Endothelial cell of umbilical vein (primary cell): ENCODE data around the gene ANO4. TPM values are rescaled to one million over a fixed set of nuclear protein-coding genes. Genes with fewer than 3 reads are reported as not detected.

Experiments used
- BruUV-seq: library from RNA; stranded (reverse); fragments of 400-500 nt; replicated peaks from 2 replicates; lab custom pipeline; 2021; lab: Mats Ljungman, UMichigan
- CTCF ChIA-PET: fragments of 300-600, 350-600 bp; sonication (Branson Sonifier 250); formaldehyde crosslinking; loops from one replicate; lab custom pipeline; 2021; ENCODE audit warnings: antibody characterized with exemption, inconsistent platforms; lab: Charles Lee
- POLR2A ChIA-PET: fragments of 300-600, 350-600 bp; sonication (Branson Sonifier 250); formaldehyde crosslinking; loops from one replicate; lab custom pipeline; 2021; ENCODE audit warnings: antibody characterized with exemption, inconsistent platforms; lab: Charles Lee
- DNase-seq: peaks from one replicate; pipeline ENCODE4 v3.0.0-alpha.2; 2011; ENCODE audit warnings: low read depth, low spot score
- FAIRE-seq: peaks from 2 replicates; lab custom pipeline; 2011; peaks lifted over from hg19 to GRCh38; lab: Jason Lieb, UNC
- H2AFZ ChIP-seq: 2 replicates; pipeline ENCODE4 v1.6.0; 2012; ENCODE audit warnings: low read depth, low read length, control low read depth, inconsistent platforms
- H3K27ac ChIP-seq: 2 replicates; pipeline ENCODE4 v1.5.1; 2011; ENCODE audit warnings: low read depth, mild to moderate bottlenecking, control low read depth, low read length, moderate library complexity; ENCODE audit not compliant: insufficient read depth
- H3K27me3 ChIP-seq, 2 experiments: 2 replicates each; pipeline versions ENCODE4 v1.6.0 to v1.6.1; 2011; ENCODE audit warnings: low read length in 2 of 2, mixed read lengths in 1 of 2; ENCODE audit not compliant: control insufficient read depth in 2 of 2, insufficient read depth in 2 of 2
- H3K36me3 ChIP-seq, 2 experiments: 2 replicates in 1 of 2; 3 replicates in 1 of 2; pipeline ENCODE4 v1.5.1; 2011; ENCODE audit warnings: low read length in 2 of 2, mild to moderate bottlenecking in 1 of 2, moderate library complexity in 1 of 2; ENCODE audit not compliant: control insufficient read depth in 2 of 2, insufficient read depth in 2 of 2; ENCODE audit errors: extremely low read depth in 1 of 2
- H3K4me1 ChIP-seq: 3 replicates; pipeline ENCODE4 v1.5.1; 2011; ENCODE audit warnings: mild to moderate bottlenecking, low read length; ENCODE audit not compliant: control insufficient read depth, insufficient read depth; ENCODE audit errors: extremely low read depth
- H3K4me2 ChIP-seq: 2 replicates; pipeline ENCODE4 v1.6.1; 2011; ENCODE audit warnings: low read length, control low read depth, mixed read lengths; ENCODE audit not compliant: insufficient read depth
- H3K4me3 ChIP-seq, 3 experiments: fragments of 200-600 bp in 1 of 3; sonication (generic), shearing (Covaris generic) in 1 of 3; replicated peaks in 1 of 3; 2 replicates each; pipeline ENCODE4 v1.5.1; 2011 to 2016; ENCODE audit warnings: control low read depth in 3 of 3, low read length in 3 of 3, mild to moderate bottlenecking in 2 of 3, inconsistent platforms in 1 of 3, low read depth in 1 of 3, moderate library complexity in 1 of 3; ENCODE audit not compliant: insufficient read depth in 1 of 3
- H3K79me2 ChIP-seq: 2 replicates; pipeline ENCODE4 v1.6.0; 2012; ENCODE audit warnings: low read length, inconsistent platforms; ENCODE audit not compliant: control insufficient read depth, insufficient read depth
- H3K9ac ChIP-seq: replicated peaks from 2 replicates; pipeline ENCODE3; 2011; ENCODE audit warnings: low read length, control low read depth; ENCODE audit not compliant: insufficient read depth; ENCODE audit errors: extremely low read depth
- H3K9me1 ChIP-seq: replicated peaks from 3 replicates; pipeline ENCODE4 v1.6.0; 2011; ENCODE audit warnings: mild to moderate bottlenecking, low read length; ENCODE audit not compliant: control insufficient read depth, insufficient read depth; ENCODE audit errors: extremely low read depth
- H3K9me3 ChIP-seq: replicated peaks from 2 replicates; pipeline ENCODE4 v1.5.1; 2012; ENCODE audit warnings: low read length, inconsistent platforms; ENCODE audit not compliant: control insufficient read depth, insufficient read depth
- H4K20me1 ChIP-seq: replicated peaks from 2 replicates; pipeline ENCODE3; 2011; ENCODE audit warnings: mild to moderate bottlenecking, low read length; ENCODE audit not compliant: control insufficient read depth, insufficient read depth; ENCODE audit errors: extremely low read depth
- EZH2 ChIP-seq: IDR thresholded peaks from 2 replicates; pipeline ENCODE4 v1.6.1; 2012; ENCODE audit warnings: borderline replicate concordance, low read depth, mild to moderate bottlenecking, moderate library complexity, low read length, inconsistent platforms; ENCODE audit not compliant: severe bottlenecking
- FOS ChIP-seq: IDR thresholded peaks from 2 replicates; pipeline ENCODE4 v1.6.1; 2011; ENCODE audit warnings: mild to moderate bottlenecking, low read length, moderate library complexity, borderline replicate concordance; ENCODE audit not compliant: insufficient read depth
- GATA2 ChIP-seq: IDR thresholded peaks from 2 replicates; pipeline ENCODE4 v1.7.0; 2011; ENCODE audit warnings: low read depth, mild to moderate bottlenecking, moderate library complexity, mixed read lengths, low read length; ENCODE audit not compliant: insufficient read length, insufficient read depth
- JUN ChIP-seq: IDR thresholded peaks from 2 replicates; pipeline ENCODE4 v1.6.1; 2011; ENCODE audit warnings: borderline replicate concordance, low read depth; ENCODE audit not compliant: insufficient read length, insufficient read depth
- MYC ChIP-seq: IDR thresholded peaks from one replicate; pipeline ENCODE4 v1.6.1; 2011; ENCODE audit warnings: mild to moderate bottlenecking, low read depth, low read length
- POLR2A ChIP-seq: IDR thresholded peaks from 2 replicates; pipeline ENCODE4 v1.6.1; 2012; ENCODE audit warnings: low read depth, mild to moderate bottlenecking, control low read depth, low read length
- POLR2AphosphoS5 ChIP-seq: IDR thresholded peaks from 2 replicates; pipeline ENCODE4 v1.6.1; 2012; ENCODE audit warnings: low read depth, mild to moderate bottlenecking, control low read depth, low read length, moderate library complexity; ENCODE audit not compliant: insufficient read depth
- dilution Hi-C: fragments of 300-500 bp; cut with MboI; formaldehyde crosslinking; loops from one replicate; pipeline ENCODE4 v1.15.0; 2019; ENCODE audit warnings: low sequenced_read_pairs; ENCODE audit not compliant: extremely low pct_ligation_motif_present
- intact Hi-C: fragments of 100-400 bp; cut with micrococcal nuclease; formaldehyde crosslinking; loops from one replicate; pipeline ENCODE4 v1.10.0; 2022
- polyA plus RNA-seq, 4 experiments: library from polyadenylated mRNA; depleted of rRNA in 3 of 4; stranded (reverse) in 3 of 4; unstranded in 1 of 4; fragments of >200 nt; gene quantifications; 2 replicates each; pipeline versions ENCODE4 v1.2.1 to v1.2.3, GENCODE V29; 2011 to 2012; ENCODE audit warnings: missing spikeins in 1 of 4
- total RNA-seq: library from RNA; stranded (reverse); gene quantifications from 2 replicates; pipeline ENCODE4 v1.2.3, GENCODE V29; 2021
- TF ChIP-seq, protein P1 (sequence below), 2 donors: IDR thresholded peaks; 1 replicate in 1 of 2; 2 replicates in 1 of 2; pipeline ENCODE4 v1.5.1; 2011; ENCODE audit warnings: low read length in 2 of 2, mild to moderate bottlenecking in 2 of 2, moderate library complexity in 2 of 2, control low read depth in 1 of 2, inconsistent platforms in 1 of 2, low read depth in 1 of 2; ENCODE audit not compliant: insufficient read depth in 1 of 2; ENCODE audit errors: extremely low read depth in 1 of 2
- TF ChIP-seq, protein P2 (sequence below): IDR thresholded peaks from 2 replicates; pipeline ENCODE4 v1.6.1; 2011; ENCODE audit not compliant: insufficient read depth, insufficient read length

Gene ANO4
- total and polyA plus RNA-seq, 2 donors (not counting 3 experiments of a cell fraction or from before 2014, with no cell fraction given), result 0.25 TPM; not detected in 1

DNA sequence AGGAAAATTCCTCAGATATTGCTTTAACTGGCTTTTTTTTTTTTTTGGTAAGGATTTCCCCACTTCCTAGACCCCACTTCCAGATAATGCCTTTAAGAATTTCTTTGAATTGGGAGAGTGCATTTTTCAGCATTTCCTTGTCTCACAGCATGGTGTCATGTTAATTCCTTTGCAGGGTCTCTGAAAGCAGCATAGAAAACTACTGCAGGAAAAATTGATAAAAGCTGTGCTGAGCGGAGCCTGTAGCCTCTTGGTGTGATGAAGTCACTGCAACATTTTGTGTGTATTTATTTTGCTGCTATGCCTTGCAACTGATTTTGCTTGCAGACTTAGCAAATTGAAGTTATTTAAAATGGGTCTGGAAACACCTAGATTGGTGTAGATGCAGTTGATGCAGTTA lies 2.7 kb downstream of the ANO4 start:
- TF ChIP-seq FOS (no peak), EZH2 (no peak), MYC (no peak), JUN (no peak), POLR2AphosphoS5 (no peak), GATA2 (no peak), POLR2A (no peak)
- TF ChIP-seq, protein P1, sequence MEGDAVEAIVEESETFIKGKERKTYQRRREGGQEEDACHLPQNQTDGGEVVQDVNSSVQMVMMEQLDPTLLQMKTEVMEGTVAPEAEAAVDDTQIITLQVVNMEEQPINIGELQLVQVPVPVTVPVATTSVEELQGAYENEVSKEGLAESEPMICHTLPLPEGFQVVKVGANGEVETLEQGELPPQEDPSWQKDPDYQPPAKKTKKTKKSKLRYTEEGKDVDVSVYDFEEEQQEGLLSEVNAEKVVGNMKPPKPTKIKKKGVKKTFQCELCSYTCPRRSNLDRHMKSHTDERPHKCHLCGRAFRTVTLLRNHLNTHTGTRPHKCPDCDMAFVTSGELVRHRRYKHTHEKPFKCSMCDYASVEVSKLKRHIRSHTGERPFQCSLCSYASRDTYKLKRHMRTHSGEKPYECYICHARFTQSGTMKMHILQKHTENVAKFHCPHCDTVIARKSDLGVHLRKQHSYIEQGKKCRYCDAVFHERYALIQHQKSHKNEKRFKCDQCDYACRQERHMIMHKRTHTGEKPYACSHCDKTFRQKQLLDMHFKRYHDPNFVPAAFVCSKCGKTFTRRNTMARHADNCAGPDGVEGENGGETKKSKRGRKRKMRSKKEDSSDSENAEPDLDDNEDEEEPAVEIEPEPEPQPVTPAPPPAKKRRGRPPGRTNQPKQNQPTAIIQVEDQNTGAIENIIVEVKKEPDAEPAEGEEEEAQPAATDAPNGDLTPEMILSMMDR (IDR thresholded peaks at IDR 0.05; ENCODE audit: extremely low read depth in 1 of 2, insufficient read depth in 1 of 2, low read depth in 1 of 2, low read length in 2 of 2), result no peak
- TF ChIP-seq, protein P2, sequence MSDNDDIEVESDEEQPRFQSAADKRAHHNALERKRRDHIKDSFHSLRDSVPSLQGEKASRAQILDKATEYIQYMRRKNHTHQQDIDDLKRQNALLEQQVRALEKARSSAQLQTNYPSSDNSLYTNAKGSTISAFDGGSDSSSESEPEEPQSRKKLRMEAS, result no peak
- ChIA-PET POLR2A (no interaction called here), CTCF (no interaction called here)
- H3K9me3 ChIP-seq, result no peaks in the 10 kb centered on the region
- no peaks in the 10 kb centered on the region for H3K4me1 ChIP-seq
- no peak overlapping the region for H3K4me2 ChIP-seq
- H4K20me1 ChIP-seq, result no peaks in the 10 kb centered on the region
- no peaks in the 10 kb centered on the region for H3K9me1 ChIP-seq
- FAIRE-seq (no peak), DNase-seq (no peak)
- H2AFZ ChIP-seq, result no peak overlapping the region
- H3K4me3 ChIP-seq, result no peak overlapping the region
- no peaks in the 10 kb centered on the region for H3K36me3 ChIP-seq
- H3K27me3 ChIP-seq, result no peaks in the 10 kb centered on the region
- dilution Hi-C loops, result no loop called here
- no peaks in the 10 kb centered on the region for H3K79me2 ChIP-seq
- H3K9ac ChIP-seq, result no peak overlapping the region
- no peak overlapping the region for H3K27ac ChIP-seq
- intact Hi-C loops, result no loop called here
- no TSS peak for BruUV-seq
